Measurements from ENCODE around the gene SCYL3. TPM values are rescaled to one million over a fixed set of nuclear protein-coding genes. Genes with fewer than 3 reads are reported as not detected.

The SCYL3 gene
- total RNA-seq, 5 donors from 2014 or later (not counting 1 experiment from before 2014, with no cell fraction given), result 10.5 to 20.8 (median 18.2) TPM

GRCh38 chr1:169844941-169845608 is 48.6 kb downstream of the SCYL3 start:
- DNase-seq, result peak in 1 of 35 experiments; percentile 3
- peaks cover 0 to 13% (median 11%) of the 10 kb centered on the region in 3 donors for H3K4me1 Mint-ChIP-seq
- no CpG with 5 or more reads among the region's 1 CpG for WGBS (ENCODE audit: insufficient coverage)
- ChIA-PET POLR2A (no interaction called here), CTCF (no interaction called here)
- Histone ChIP-seq H3K9me3 (no peaks in the 10 kb centered on the region), H3K27ac (ENCODE audit: low read length) (no peak overlapping the region), H3K27me3 (replicated peaks in 1 of 2; ENCODE audit: control insufficient read depth in 2 of 2, extremely low read depth in 1 of 2, insufficient read depth in 2 of 2, low read length in 1 of 2) (no peaks in the 10 kb centered on the region), H3K36me3 (ENCODE audit: control insufficient read depth in 2 of 2, extremely low read depth in 1 of 2, insufficient read depth in 1 of 2, low read length in 1 of 2) (peaks cover 0 to 26% of the 10 kb centered on the region in 2 donors), H3K4me3 (ENCODE audit: control insufficient read depth in 1 of 2, extremely low read depth in 1 of 2, low read length in 1 of 2) (no peak overlapping the region), H3K4me1 (ENCODE audit: control insufficient read depth in 1 of 2, extremely low read depth in 1 of 2, insufficient read depth in 2 of 2, low read length in 2 of 2) (peaks cover 0 to 3% of the 10 kb centered on the region in 2 experiments)
- H3K27ac Mint-ChIP-seq, result no peak overlapping the region
- no peak overlapping the region for H3K4me3 Mint-ChIP-seq
- peaks cover 76% of the 10 kb centered on the region for H3K36me3 Mint-ChIP-seq
- H3K27me3 Mint-ChIP-seq, result no peaks in the 10 kb centered on the region
- H3K9me3 Mint-ChIP-seq, result peaks cover 12 to 25% (median 21%) of the 10 kb centered on the region in 3 donors
- peak in 1 of 4 experiments; percentile 48 for ATAC-seq (replicated peaks in 1 of 4)

- no peak overlapping the region for H3K27ac ChIP-seq (ENCODE audit: low read length)
- DNase-seq (no peak), ATAC-seq (replicated peaks in 1 of 4) (no peak)
- Mint-ChIP-seq H3K27ac (no peak overlapping the region), H3K27me3 (no peaks in the 10 kb centered on the region), H3K9me3 (peaks cover 8 to 35% (median 16%) of the 10 kb centered on the region in 3 donors), H3K4me1 (no peaks in the 10 kb centered on the region), H3K36me3 (peaks cover 52% of the 10 kb centered on the region), H3K4me3 (no peak overlapping the region)
- no peaks in the 10 kb centered on the region for H3K4me1 ChIP-seq (ENCODE audit: control insufficient read depth in 1 of 2, extremely low read depth in 1 of 2, insufficient read depth in 2 of 2, low read length in 2 of 2)
- CTCF ChIA-PET, result no interaction called here
- no peak overlapping the region for H3K4me3 ChIP-seq (ENCODE audit: control insufficient read depth in 1 of 2, extremely low read depth in 1 of 2, low read length in 1 of 2)
- peaks cover 0 to 9% of the 10 kb centered on the region in 2 donors for H3K36me3 ChIP-seq (ENCODE audit: control insufficient read depth in 2 of 2, extremely low read depth in 1 of 2, insufficient read depth in 1 of 2, low read length in 1 of 2)
- peaks cover 2% of the 10 kb centered on the region for H3K9me3 ChIP-seq
- no peaks in the 10 kb centered on the region for H3K27me3 ChIP-seq (replicated peaks in 1 of 2; ENCODE audit: control insufficient read depth in 2 of 2, extremely low read depth in 1 of 2, insufficient read depth in 2 of 2, low read length in 1 of 2)
- WGBS (ENCODE audit: insufficient coverage), result no CpG with 5 or more reads among the region's 4 CpGs
- POLR2A ChIA-PET, result no interaction called here
Observed at GRCh38 chr1:169838942-169839341, 54.8 kb downstream of the SCYL3 start.

GRCh38 chr1:169836198-169836597 is 57.5 kb downstream of the SCYL3 start:
- Histone ChIP-seq H3K4me3 (ENCODE audit: control insufficient read depth in 1 of 2, extremely low read depth in 1 of 2, low read length in 1 of 2) (no peak overlapping the region), H3K27me3 (replicated peaks in 1 of 2; ENCODE audit: control insufficient read depth in 2 of 2, extremely low read depth in 1 of 2, insufficient read depth in 2 of 2, low read length in 1 of 2) (no peaks in the 10 kb centered on the region), H3K4me1 (ENCODE audit: control insufficient read depth in 1 of 2, extremely low read depth in 1 of 2, insufficient read depth in 2 of 2, low read length in 2 of 2) (no peaks in the 10 kb centered on the region), H3K27ac (ENCODE audit: low read length) (no peak overlapping the region), H3K9me3 (peaks cover 2% of the 10 kb centered on the region), H3K36me3 (ENCODE audit: control insufficient read depth in 2 of 2, extremely low read depth in 1 of 2, insufficient read depth in 1 of 2, low read length in 1 of 2) (peaks cover 0 to 11% of the 10 kb centered on the region in 2 donors)
- ChIA-PET CTCF (no interaction called here), POLR2A (interaction anchor here in 1 of 2 donors (0.6 kb wide), 1 partner anchor 98 kb away, joined by 9 read pairs; no protein-coding TSS in a partner anchor)
- no peaks in the 10 kb centered on the region for H3K4me1 Mint-ChIP-seq
- DNase-seq, result no peak
- H3K36me3 Mint-ChIP-seq, result peaks cover 46% of the 10 kb centered on the region
- H3K9me3 Mint-ChIP-seq, result peaks cover 6 to 24% (median 13%) of the 10 kb centered on the region in 3 donors
- H3K4me3 Mint-ChIP-seq, result no peak overlapping the region
- WGBS (ENCODE audit: insufficient coverage), result no CpG with 5 or more reads among the region's 1 CpG
- ATAC-seq (replicated peaks in 1 of 4), result no peak
- H3K27ac Mint-ChIP-seq, result no peak overlapping the region
- H3K27me3 Mint-ChIP-seq, result no peaks in the 10 kb centered on the region

- Histone ChIP-seq H3K4me3 (ENCODE audit: control insufficient read depth in 1 of 2, extremely low read depth in 1 of 2, low read length in 1 of 2) (no peak overlapping the region), H3K9me3 (peaks cover 2% of the 10 kb centered on the region), H3K4me1 (ENCODE audit: control insufficient read depth in 1 of 2, extremely low read depth in 1 of 2, insufficient read depth in 2 of 2, low read length in 2 of 2) (no peaks in the 10 kb centered on the region), H3K36me3 (ENCODE audit: control insufficient read depth in 2 of 2, extremely low read depth in 1 of 2, insufficient read depth in 1 of 2, low read length in 1 of 2) (peaks cover 0 to 10% of the 10 kb centered on the region in 2 donors), H3K27ac (ENCODE audit: low read length) (no peak overlapping the region), H3K27me3 (replicated peaks in 1 of 2; ENCODE audit: control insufficient read depth in 2 of 2, extremely low read depth in 1 of 2, insufficient read depth in 2 of 2, low read length in 1 of 2) (no peaks in the 10 kb centered on the region)
- ATAC-seq (replicated peaks in 1 of 4), result no peak
- Mint-ChIP-seq H3K9me3 (peaks cover under 1 to 18% (median 10%) of the 10 kb centered on the region in 3 donors), H3K36me3 (peaks cover 46% of the 10 kb centered on the region), H3K27ac (peak overlapping the region in 1 of 2 donors; percentile 23), H3K4me3 (no peak overlapping the region), H3K4me1 (no peaks in the 10 kb centered on the region), H3K27me3 (no peaks in the 10 kb centered on the region)
- ChIA-PET CTCF (interaction anchor here in 1 of 2 donors (0.7 kb wide), 1 partner anchor 56 kb away, joined by 6 read pairs; no protein-coding TSS in a partner anchor), POLR2A (interaction anchor here in 1 of 2 donors (0.6 kb wide), 1 partner anchor 98 kb away, joined by 9 read pairs; no protein-coding TSS in a partner anchor)
- DNase-seq, result no peak
- WGBS (ENCODE audit: insufficient coverage), result no CpG with 5 or more reads among the region's 1 CpG
Observed at GRCh38 chr1:169835647-169836046, 58.0 kb downstream of the SCYL3 start.

GRCh38 chr1:169834869-169835268 is 58.8 kb downstream of the SCYL3 start:
- H3K4me1 ChIP-seq (ENCODE audit: control insufficient read depth in 1 of 2, extremely low read depth in 1 of 2, insufficient read depth in 2 of 2, low read length in 2 of 2), result no peaks in the 10 kb centered on the region
- H3K36me3 Mint-ChIP-seq, result peaks cover 42% of the 10 kb centered on the region
- ATAC-seq (replicated peaks in 1 of 4), result no peak

GRCh38 chr1:169833179-169833901 is 60.4 kb downstream of the SCYL3 start:
- Histone ChIP-seq H3K9me3 (no peaks in the 10 kb centered on the region), H3K27ac (ENCODE audit: low read length) (no peak overlapping the region), H3K36me3 (ENCODE audit: control insufficient read depth in 2 of 2, extremely low read depth in 1 of 2, insufficient read depth in 1 of 2, low read length in 1 of 2) (peaks cover 2% of the 10 kb centered on the region in 2 donors), H3K27me3 (replicated peaks in 1 of 2; ENCODE audit: control insufficient read depth in 2 of 2, extremely low read depth in 1 of 2, insufficient read depth in 2 of 2, low read length in 1 of 2) (no peaks in the 10 kb centered on the region), H3K4me1 (ENCODE audit: control insufficient read depth in 1 of 2, extremely low read depth in 1 of 2, insufficient read depth in 2 of 2, low read length in 2 of 2) (no peaks in the 10 kb centered on the region), H3K4me3 (ENCODE audit: control insufficient read depth in 1 of 2, extremely low read depth in 1 of 2, low read length in 1 of 2) (no peak overlapping the region)
- Mint-ChIP-seq H3K27ac (no peak overlapping the region), H3K9me3 (no peaks in the 10 kb centered on the region), H3K4me3 (no peak overlapping the region), H3K4me1 (no peaks in the 10 kb centered on the region), H3K36me3 (peaks cover 36% of the 10 kb centered on the region), H3K27me3 (no peaks in the 10 kb centered on the region)
- ATAC-seq (replicated peaks in 1 of 4) (no peak), DNase-seq (no peak)
- WGBS (ENCODE audit: insufficient coverage), result 100% methylated on average over 1 of the region's 4 CpGs
- ChIA-PET POLR2A (interaction anchor here in 1 of 2 donors (0.7 kb wide), 1 partner anchor 158 kb away, joined by 17 read pairs; no protein-coding TSS in a partner anchor), CTCF (interaction anchor here (0.6 to 0.7 kb wide), 2 partner anchors 28 to 482 kb away, joined by 3 read pairs; no protein-coding TSS in a partner anchor)

More at GRCh38 chr1:169834869-169835268, 58.8 kb downstream of the SCYL3 start:
- Histone ChIP-seq H3K27me3 (replicated peaks in 1 of 2; ENCODE audit: control insufficient read depth in 2 of 2, extremely low read depth in 1 of 2, insufficient read depth in 2 of 2, low read length in 1 of 2) (no peaks in the 10 kb centered on the region), H3K27ac (ENCODE audit: low read length) (no peak overlapping the region), H3K9me3 (peaks cover 2% of the 10 kb centered on the region), H3K4me3 (ENCODE audit: control insufficient read depth in 1 of 2, extremely low read depth in 1 of 2, low read length in 1 of 2) (no peak overlapping the region), H3K36me3 (ENCODE audit: control insufficient read depth in 2 of 2, extremely low read depth in 1 of 2, insufficient read depth in 1 of 2, low read length in 1 of 2) (peaks cover 0 to 9% of the 10 kb centered on the region in 2 donors)
- H3K27ac Mint-ChIP-seq, result no peak overlapping the region
- POLR2A ChIA-PET, result no interaction called here
- H3K27me3 Mint-ChIP-seq, result no peaks in the 10 kb centered on the region
- H3K4me1 Mint-ChIP-seq, result no peaks in the 10 kb centered on the region
- no CpG with 5 or more reads among the region's 1 CpG for WGBS (ENCODE audit: insufficient coverage)
- H3K4me3 Mint-ChIP-seq, result no peak overlapping the region
- H3K9me3 Mint-ChIP-seq, result peaks cover 0 to 13% (median 6%) of the 10 kb centered on the region in 3 donors
- CTCF ChIA-PET, result no interaction called here
- DNase-seq, result no peak

Data from T-cell (primary cell).